Neural progenitor cell (in vitro differentiated cells): ENCODE data around the gene FLII. TPM values are rescaled to one million over a fixed set of nuclear protein-coding genes. Genes with fewer than 3 reads are reported as not detected.

ENCODE experiments used
- DNase-seq: peaks from one replicate; pipeline ENCODE4 v3.0.0-alpha.2; 2016; ENCODE audit warnings: low spot score
- H2AFZ ChIP-seq: fragments of 200-600 bp; sonication (generic); replicated peaks from 2 replicates; pipeline ENCODE4 v1.6.1; 2016; ENCODE audit warnings: antibody characterized with exemption
- H3F3A ChIP-seq: fragments of 200-600 bp; sonication (generic); 2 replicates; pipeline ENCODE4 v1.6.1; 2016; ENCODE audit warnings: antibody characterized with exemption, low read depth
- H3K27ac ChIP-seq: fragments of 200-600 bp; sonication (generic); 2 replicates; pipeline ENCODE4 v1.5.1; 2016; ENCODE audit warnings: mild to moderate bottlenecking
- H3K27me3 ChIP-seq: fragments of 200-600 bp; sonication (generic); 2 replicates; pipeline ENCODE4 v1.6.1; 2016; ENCODE audit warnings: mild to moderate bottlenecking, moderate library complexity
- H3K36me3 ChIP-seq: fragments of 200-600 bp; sonication (generic); 2 replicates; pipeline ENCODE4 v1.5.1; 2016
- H3K4me1 ChIP-seq: fragments of 200-600 bp; sonication (generic); 2 replicates; pipeline ENCODE4 v1.6.1; 2016; ENCODE audit warnings: mixed run types
- H3K4me2 ChIP-seq: fragments of 200-600 bp; sonication (generic); 2 replicates; pipeline ENCODE4 v1.6.1; 2016
- H3K4me3 ChIP-seq: fragments of 200-600 bp; sonication (generic); 2 replicates; pipeline ENCODE4 v1.5.1; 2016
- H3K79me2 ChIP-seq: fragments of 200-600 bp; sonication (generic); 2 replicates; pipeline ENCODE4 v1.6.1; 2016; ENCODE audit warnings: low read depth
- H3K9ac ChIP-seq: fragments of 200-600 bp; sonication (generic); 2 replicates; pipeline ENCODE4 v1.6.1; 2016
- H3K9me3 ChIP-seq: fragments of 200-600 bp; sonication (generic); 2 replicates; pipeline ENCODE4 v1.5.1; 2016; ENCODE audit warnings: low read depth
- H4K20me1 ChIP-seq: fragments of 200-600 bp; sonication (generic); 2 replicates; pipeline ENCODE4 v1.6.1; 2016; ENCODE audit warnings: low read depth
- H3K27ac Mint-ChIP-seq: 3 replicates; pipeline ENCODE4 v1.8.0; 2021; ENCODE audit warnings: mixed read lengths
- H3K27me3 Mint-ChIP-seq: 2 replicates; pipeline ENCODE4 v1.8.0; 2022; ENCODE audit warnings: low read depth, mild to moderate bottlenecking, inconsistent platforms, moderate library complexity, mixed read lengths; ENCODE audit not compliant: insufficient read depth
- H3K36me3 Mint-ChIP-seq: 3 replicates; pipeline ENCODE4 v1.8.0; 2021; ENCODE audit warnings: mixed read lengths
- H3K4me1 Mint-ChIP-seq: 3 replicates; pipeline ENCODE4 v1.8.0; 2021; ENCODE audit warnings: mixed read lengths
- H3K4me3 Mint-ChIP-seq: 3 replicates; pipeline ENCODE4 v1.8.0; 2021; ENCODE audit warnings: mild to moderate bottlenecking, moderate library complexity, mixed read lengths
- H3K9me3 Mint-ChIP-seq: 3 replicates; pipeline ENCODE4 v1.8.0; 2020; ENCODE audit warnings: mixed read lengths
- CTCF ChIP-seq: fragments of 200-600 bp; sonication (generic); IDR thresholded peaks from 2 replicates; pipeline ENCODE4 v1.5.1; 2017; ENCODE audit warnings: antibody characterized with exemption, mild to moderate bottlenecking
- EZH2 ChIP-seq: fragments of 200-600 bp; sonication (generic); IDR thresholded peaks from 2 replicates; pipeline ENCODE4 v1.6.1; 2017; ENCODE audit warnings: antibody characterized with exemption, mild to moderate bottlenecking, moderate library complexity
- EZH2phosphoT487 ChIP-seq: fragments of 200-600 bp; sonication (generic); IDR thresholded peaks from 2 replicates; pipeline ENCODE4 v1.6.1; 2017; ENCODE audit warnings: antibody characterized with exemption
- total RNA-seq: library from RNA; depleted of rRNA; stranded (reverse); fragments of >200 nt; gene quantifications from 2 replicates; pipeline ENCODE4 v1.2.3, GENCODE V29; 2015; ENCODE audit warnings: low replicate concordance

Gene FLII
- total RNA-seq, 1 donor from 2014 or later, result 117 TPM

- Histone ChIP-seq H3K27ac (no peak overlapping the region), H3F3A (peaks cover 3% of the 10 kb centered on the region), H4K20me1 (peaks cover 4% of the 10 kb centered on the region), H3K4me1 (no peaks in the 10 kb centered on the region), H3K79me2 (no peaks in the 10 kb centered on the region), H2AFZ (no peak overlapping the region), H3K9ac (no peak overlapping the region), H3K27me3 (no peaks in the 10 kb centered on the region), H3K9me3 (no peaks in the 10 kb centered on the region), H3K4me2 (no peak overlapping the region), H3K36me3 (no peaks in the 10 kb centered on the region), H3K4me3 (no peak overlapping the region)
- Mint-ChIP-seq H3K36me3 (peaks cover 25% of the 10 kb centered on the region), H3K9me3 (no peaks in the 10 kb centered on the region), H3K27ac (no peak overlapping the region), H3K4me1 (no peaks in the 10 kb centered on the region), H3K27me3 (no peaks in the 10 kb centered on the region), H3K4me3 (no peak overlapping the region)
- no peak for DNase-seq
- TF ChIP-seq EZH2phosphoT487 (no peak), CTCF (no peak), EZH2 (no peak)
These were observed 18.5 kb upstream of the FLII start for GRCh38 chr17:18277076-18277475.

DNA sequence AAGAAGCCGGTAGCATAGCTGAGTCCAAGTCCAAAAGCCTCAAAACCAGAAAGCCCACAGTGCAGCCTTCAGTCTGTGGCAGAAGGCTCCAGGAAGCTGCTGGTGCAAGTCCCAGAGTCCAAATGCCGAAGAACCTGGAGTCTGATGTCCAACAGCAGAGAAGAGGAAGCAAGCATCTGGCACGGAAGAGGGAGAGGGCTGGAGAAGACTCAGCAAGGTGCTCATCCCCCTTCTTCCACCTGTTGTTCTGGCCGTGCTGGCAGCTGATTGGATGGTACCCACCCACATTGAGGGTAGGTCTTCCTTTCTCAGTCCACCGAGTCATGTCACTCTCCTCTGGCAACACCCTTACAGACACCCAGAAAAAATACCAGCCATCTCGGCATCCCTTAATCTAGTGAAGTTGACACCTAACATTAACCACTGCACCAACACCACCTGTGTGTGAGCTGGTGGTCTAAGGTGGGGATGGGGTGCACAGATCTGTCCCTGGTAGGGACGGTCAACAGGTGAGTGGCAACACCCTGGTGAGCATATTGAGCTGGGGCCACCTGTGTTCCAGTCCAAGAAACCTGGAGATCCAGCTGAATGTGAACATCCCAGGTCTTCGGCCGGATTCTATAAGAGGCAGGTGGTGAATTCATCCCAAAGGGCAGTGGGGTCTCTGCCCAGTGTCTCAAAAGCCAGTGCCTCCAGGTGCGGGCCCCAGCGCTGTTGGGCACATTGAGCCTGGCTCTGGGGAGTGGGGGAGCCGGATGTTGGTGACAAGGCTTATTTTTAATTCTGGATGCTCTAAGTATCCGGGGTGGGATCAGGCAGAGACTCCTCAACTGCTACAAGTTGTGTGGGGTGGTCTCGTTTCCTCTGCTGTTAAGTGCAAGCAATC is 11.8 kb upstream of the FLII start:
- H3K27me3 Mint-ChIP-seq, result peaks cover 7% of the 10 kb centered on the region
- peaks cover 6% of the 10 kb centered on the region for H3K4me1 Mint-ChIP-seq
- Histone ChIP-seq H3F3A (peaks cover 19% of the 10 kb centered on the region), H3K4me2 (no peak overlapping the region), H3K9ac (no peak overlapping the region), H3K4me3 (no peak overlapping the region), H3K79me2 (no peaks in the 10 kb centered on the region), H2AFZ (no peak overlapping the region), H4K20me1 (peaks cover 6% of the 10 kb centered on the region), H3K4me1 (peaks cover 7% of the 10 kb centered on the region), H3K27me3 (no peaks in the 10 kb centered on the region), H3K36me3 (no peaks in the 10 kb centered on the region), H3K27ac (peak overlapping the region; percentile 31), H3K9me3 (no peaks in the 10 kb centered on the region)
- H3K36me3 Mint-ChIP-seq, result peaks cover 9% of the 10 kb centered on the region
- H3K9me3 Mint-ChIP-seq, result no peaks in the 10 kb centered on the region
- DNase-seq, result no peak
- TF ChIP-seq EZH2phosphoT487 (no peak), CTCF (no peak), EZH2 (no peak)
- H3K27ac Mint-ChIP-seq, result peak overlapping the region; percentile 25
- H3K4me3 Mint-ChIP-seq, result peak overlapping the region; percentile 27

DNA sequence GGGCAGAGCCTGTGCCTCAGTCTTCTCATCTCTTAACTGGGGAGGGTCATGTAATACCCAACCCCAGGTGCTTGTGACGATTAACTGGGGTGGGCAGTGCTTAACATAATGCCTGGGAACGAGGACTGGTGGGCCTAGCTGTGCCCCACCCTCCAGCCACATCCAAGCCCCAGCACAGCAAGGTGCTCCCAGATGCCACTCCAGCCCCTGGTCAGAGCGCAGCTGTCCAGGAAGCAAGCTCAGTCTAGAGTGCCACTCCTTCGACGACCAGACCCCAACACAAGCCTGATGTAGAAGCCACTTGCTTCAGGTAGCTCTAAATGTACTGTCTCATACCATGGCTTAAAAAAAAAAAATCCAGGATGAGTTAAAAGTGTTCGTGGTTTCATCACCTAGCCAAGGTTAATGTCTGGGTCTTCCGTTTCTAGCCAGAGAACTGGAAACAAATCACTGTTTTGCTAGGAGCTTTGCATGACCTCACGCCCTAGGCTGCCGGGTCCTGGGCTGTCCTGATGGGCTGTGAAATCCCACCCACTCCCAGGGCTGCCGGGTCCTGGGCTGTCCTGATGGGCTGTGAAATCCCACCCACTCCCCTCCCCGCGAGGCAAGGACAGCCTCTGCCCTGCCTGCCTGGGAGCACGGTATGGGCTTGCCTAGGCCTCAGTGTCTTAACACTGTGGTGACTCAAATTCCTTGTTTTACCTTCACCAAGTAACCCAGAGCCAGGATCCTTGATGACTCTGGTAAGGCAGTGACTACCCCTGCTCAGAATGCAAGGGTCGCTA is 9.6 kb upstream of the FLII start:
- DNase-seq, result peak; percentile 51
- Mint-ChIP-seq H3K9me3 (no peaks in the 10 kb centered on the region), H3K4me3 (no peak overlapping the region), H3K36me3 (peaks cover 9% of the 10 kb centered on the region), H3K27me3 (peaks cover 10% of the 10 kb centered on the region), H3K27ac (peak overlapping the region; percentile 74), H3K4me1 (peaks cover 6% of the 10 kb centered on the region)
- Histone ChIP-seq H3K79me2 (no peaks in the 10 kb centered on the region), H3K9me3 (no peaks in the 10 kb centered on the region), H2AFZ (no peak overlapping the region), H3K4me1 (peaks cover 7% of the 10 kb centered on the region), H4K20me1 (peaks cover 6% of the 10 kb centered on the region), H3K27me3 (no peaks in the 10 kb centered on the region), H3K27ac (peak overlapping the region; percentile 9), H3K36me3 (no peaks in the 10 kb centered on the region), H3F3A (peaks cover 19% of the 10 kb centered on the region), H3K4me3 (no peak overlapping the region), H3K9ac (no peak overlapping the region), H3K4me2 (peak overlapping the region; percentile 2)
- no peak for TF ChIP-seq EZH2
- TF ChIP-seq EZH2phosphoT487, result no peak
- no peak for TF ChIP-seq CTCF
